Lower leg skin (tissue), 3 donors: ENCODE results near the gene CCNH.

Source experiments
- CTCF ChIP-seq, 3 donors: fragments of 450-650 bp; IDR thresholded peaks; one replicate each; pipeline ENCODE4 v1.5.1; 2016; ENCODE audit warnings: antibody characterized with exemption in 3 of 3, mild to moderate bottlenecking in 3 of 3, moderate library complexity in 2 of 3
- POLR2A ChIP-seq, 2 donors: fragments of 450-650 bp; IDR thresholded peaks; one replicate each; pipeline ENCODE4 v1.6.1; 2016 to 2017; ENCODE audit warnings: antibody characterized with exemption in 2 of 2, mild to moderate bottlenecking in 1 of 2, moderate library complexity in 1 of 2

DNA sequence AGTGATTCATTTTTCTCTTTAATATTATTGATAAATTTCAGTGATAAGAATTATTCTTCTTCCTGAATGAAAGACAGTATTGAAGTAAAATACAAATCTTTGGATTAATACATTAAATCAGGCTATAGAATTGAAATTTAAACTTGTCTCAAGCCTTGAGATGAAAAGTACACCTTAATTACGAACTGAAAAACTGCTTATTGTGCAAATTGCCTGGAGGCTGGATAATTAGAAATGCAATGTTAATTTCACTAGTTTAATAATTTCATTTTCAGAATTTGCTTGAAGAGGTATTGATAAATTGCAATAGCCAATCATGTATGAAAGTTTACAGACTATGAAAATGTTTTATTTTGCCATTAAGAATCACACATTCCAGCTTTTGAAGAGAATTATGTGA, 11.0 kb upstream of the CCNH start:
- TF ChIP-seq CTCF (IDR thresholded peaks at IDR 0.05) (no peak), POLR2A (IDR thresholded peaks at IDR 0.05) (no peak)
